GM13976 (cell line): Measurements from ENCODE around the gene RBM6.

ENCODE experiments used
- DNase-seq: peaks from one replicate; pipeline ENCODE4 v3.0.0; 2012; ENCODE audit warnings: low spot score
- in situ Hi-C: fragments of 300-500 bp; cut with MboI; formaldehyde crosslinking; loops from one replicate; pipeline ENCODE4 v1.12.0; 2022; ENCODE audit warnings: low sequenced_read_pairs, mixed read lengths, inconsistent platforms; ENCODE audit not compliant: unreplicated experiment
- TF ChIP-seq, protein P1 (sequence below): IDR thresholded peaks from 2 replicates; pipeline ENCODE4 v1.5.1; 2012; ENCODE audit warnings: borderline replicate concordance, mild to moderate bottlenecking; ENCODE audit not compliant: insufficient read depth; ENCODE audit errors: extremely low read depth, missing control alignments, control extremely low read depth

The RBM6 gene

DNA sequence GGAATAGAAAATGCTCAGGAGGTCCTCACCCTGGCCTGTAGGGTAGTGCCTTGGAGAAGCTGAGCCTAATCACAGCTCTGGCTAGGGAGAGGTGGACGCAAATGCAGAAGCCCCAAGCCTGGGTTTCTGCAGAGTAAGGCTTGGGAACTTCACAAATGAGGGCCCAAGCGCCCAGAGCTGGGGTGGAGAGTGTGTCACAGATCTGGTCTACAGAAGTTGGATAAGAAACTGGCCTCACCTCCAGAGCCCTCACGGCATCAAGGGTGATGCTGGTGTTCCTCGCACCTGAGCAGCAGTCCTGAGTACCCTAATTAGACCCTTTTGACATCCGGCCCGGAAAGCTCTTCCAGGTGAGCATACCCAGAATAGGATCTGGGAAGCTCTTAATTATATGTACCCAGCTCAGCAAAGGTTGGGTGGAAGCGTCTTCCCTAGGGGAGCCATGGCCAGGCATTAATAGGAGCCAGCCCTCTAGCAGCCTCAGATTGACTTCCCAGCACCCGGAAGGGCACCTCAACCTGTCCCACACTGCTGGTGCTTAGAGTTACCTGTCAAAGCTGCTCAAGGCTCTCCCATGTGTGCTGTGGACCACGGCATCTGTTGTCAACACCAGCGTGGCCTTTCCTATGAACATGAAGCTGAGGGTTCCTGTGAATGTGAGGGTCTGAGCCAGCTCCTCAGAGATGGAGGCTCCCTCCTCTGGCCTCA is 180.6 kb downstream of the RBM6 start:
- TF ChIP-seq, protein P1, sequence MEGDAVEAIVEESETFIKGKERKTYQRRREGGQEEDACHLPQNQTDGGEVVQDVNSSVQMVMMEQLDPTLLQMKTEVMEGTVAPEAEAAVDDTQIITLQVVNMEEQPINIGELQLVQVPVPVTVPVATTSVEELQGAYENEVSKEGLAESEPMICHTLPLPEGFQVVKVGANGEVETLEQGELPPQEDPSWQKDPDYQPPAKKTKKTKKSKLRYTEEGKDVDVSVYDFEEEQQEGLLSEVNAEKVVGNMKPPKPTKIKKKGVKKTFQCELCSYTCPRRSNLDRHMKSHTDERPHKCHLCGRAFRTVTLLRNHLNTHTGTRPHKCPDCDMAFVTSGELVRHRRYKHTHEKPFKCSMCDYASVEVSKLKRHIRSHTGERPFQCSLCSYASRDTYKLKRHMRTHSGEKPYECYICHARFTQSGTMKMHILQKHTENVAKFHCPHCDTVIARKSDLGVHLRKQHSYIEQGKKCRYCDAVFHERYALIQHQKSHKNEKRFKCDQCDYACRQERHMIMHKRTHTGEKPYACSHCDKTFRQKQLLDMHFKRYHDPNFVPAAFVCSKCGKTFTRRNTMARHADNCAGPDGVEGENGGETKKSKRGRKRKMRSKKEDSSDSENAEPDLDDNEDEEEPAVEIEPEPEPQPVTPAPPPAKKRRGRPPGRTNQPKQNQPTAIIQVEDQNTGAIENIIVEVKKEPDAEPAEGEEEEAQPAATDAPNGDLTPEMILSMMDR: no peak
- in situ Hi-C loops: no loop called here
- no peak for DNase-seq

DNA sequence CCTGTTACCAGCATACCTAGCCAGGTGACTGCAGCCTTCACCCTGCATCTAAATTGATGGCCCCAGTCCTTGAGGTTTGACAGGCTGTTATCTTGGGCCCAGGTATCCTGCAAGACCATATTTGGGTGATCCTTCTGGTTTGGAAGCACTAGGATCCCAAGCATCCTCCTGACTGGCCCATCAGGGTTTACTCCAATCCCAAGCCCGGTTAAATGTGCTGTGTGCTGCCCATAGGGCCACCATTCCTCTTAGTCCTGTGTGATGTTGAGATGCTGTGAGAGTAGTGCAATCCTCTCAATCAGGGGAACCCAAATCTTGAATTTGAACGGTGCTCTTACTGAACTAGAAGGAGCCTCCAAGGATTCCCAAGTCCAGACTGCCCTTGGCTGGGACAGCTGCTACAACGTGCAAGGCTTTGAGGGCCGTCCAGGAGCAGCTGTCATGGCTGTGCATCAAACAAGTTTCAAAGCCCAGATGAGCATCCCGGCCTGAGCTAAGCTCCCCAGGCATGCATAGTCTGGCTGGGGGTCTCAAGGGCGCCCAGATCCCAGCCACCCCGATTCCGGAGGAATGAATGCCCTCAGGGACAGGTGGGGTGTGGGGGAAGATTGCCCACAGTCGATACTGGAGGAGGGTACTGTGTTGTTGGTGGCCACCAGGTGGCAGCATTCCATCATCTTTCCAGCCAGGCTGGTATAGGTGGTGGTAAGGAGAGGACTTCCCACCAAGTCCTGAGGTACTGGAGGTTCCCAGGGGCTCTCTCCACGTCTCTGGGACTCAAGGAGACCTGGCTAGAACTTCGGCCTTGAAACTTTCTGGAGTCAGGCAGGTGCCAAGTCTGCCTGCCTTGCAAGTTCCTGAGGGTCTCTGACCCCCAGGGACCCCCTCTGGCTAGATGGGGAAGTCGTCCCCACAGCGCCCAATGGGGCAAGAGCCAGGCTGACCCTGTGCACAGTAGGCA is 181.4 kb downstream of the RBM6 start:
- TF ChIP-seq, protein P1: peak; percentile 48
- in situ Hi-C loops: no loop called here
- DNase-seq: peak; percentile 87

- no peak for DNase-seq
- TF ChIP-seq, protein P1: no peak
- in situ Hi-C loops: no loop called here
Observed at GRCh38 chr3:50122071-50122470, 182.1 kb downstream of the RBM6 start.

DNA sequence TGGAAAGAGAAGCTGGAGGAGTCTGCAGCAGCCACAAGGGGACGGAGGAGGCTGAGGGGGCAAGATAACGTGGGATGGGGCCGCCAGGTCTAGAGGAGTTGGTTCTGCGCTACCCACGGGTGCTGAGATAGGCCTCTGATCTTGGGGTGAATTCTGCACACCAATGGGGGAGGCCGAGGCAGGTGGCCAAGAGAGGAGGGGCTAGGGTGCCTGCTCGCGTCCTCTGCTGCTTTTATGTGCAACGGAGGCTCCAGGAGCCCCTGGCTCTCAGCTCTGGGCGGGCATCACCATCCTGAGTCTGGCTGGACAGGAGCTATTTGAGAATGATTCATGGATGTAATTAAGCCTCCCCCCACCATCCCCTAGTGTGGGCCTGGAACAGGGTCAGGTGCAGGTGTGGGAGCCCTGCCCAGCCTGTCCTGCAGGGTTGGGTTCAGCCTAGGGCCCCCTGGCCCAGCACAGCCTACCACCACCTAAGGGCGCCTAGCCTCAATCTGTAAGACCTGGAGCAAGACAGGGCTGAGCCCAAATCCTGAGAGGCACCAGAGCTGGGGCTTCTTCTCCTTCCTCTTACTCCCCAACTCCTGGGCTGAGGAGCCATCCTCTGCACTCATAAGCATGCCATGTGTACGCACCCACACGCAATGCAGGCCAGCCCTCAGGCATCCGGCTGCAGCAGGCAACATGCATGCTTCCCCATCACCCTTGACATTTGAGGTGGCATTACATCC is 182.9 kb downstream of the RBM6 start:
- in situ Hi-C loops: no loop called here
- DNase-seq: peak; percentile 33
- TF ChIP-seq, protein P1: no peak

- DNase-seq: peak; percentile 33
- TF ChIP-seq, protein P1: no peak
- in situ Hi-C loops: no loop called here
Observed at GRCh38 chr3:50123394-50124051, 183.6 kb downstream of the RBM6 start.

- in situ Hi-C loops: no loop called here
- DNase-seq: peak; percentile 29
- TF ChIP-seq, protein P1: no peak
Observed at GRCh38 chr3:50124052-50124799, 184.3 kb downstream of the RBM6 start.
